PFSK-1 (cell line): ENCODE data around the gene RIPOR2.

ENCODE experiments used
- FOXP2 ChIP-seq: optimal IDR thresholded peaks from 2 replicates; pipeline ENCODE3; 2011; ENCODE audit warnings: borderline replicate concordance, control low read depth, inconsistent platforms; ENCODE audit not compliant: insufficient read depth; ENCODE audit errors: extremely low read length, extremely low read depth
- POLR2AphosphoS5 ChIP-seq: IDR thresholded peaks from 2 replicates; pipeline ENCODE4 v1.6.1; 2012; ENCODE audit warnings: low read depth, mild to moderate bottlenecking, control low read depth, low read length, moderate library complexity
- SIN3A ChIP-seq: IDR thresholded peaks from 2 replicates; pipeline ENCODE4 v1.6.1; 2012; ENCODE audit warnings: mild to moderate bottlenecking, low read length, moderate library complexity, borderline replicate concordance; ENCODE audit not compliant: insufficient read depth
- TAF1 ChIP-seq: IDR thresholded peaks from 2 replicates; pipeline ENCODE4 v1.6.1; 2012; ENCODE audit warnings: low read length, control low read depth, borderline replicate concordance; ENCODE audit not compliant: insufficient read depth
- TF ChIP-seq, protein P1 (sequence below), 2 experiments: IDR thresholded peaks; 2 replicates each; pipeline versions ENCODE4 v1.6.1 to v1.8.0; 2011 to 2012; ENCODE audit warnings: low read depth in 2 of 2, low read length in 2 of 2, control low read depth in 1 of 2, inconsistent platforms in 1 of 2, mild to moderate bottlenecking in 1 of 2, moderate library complexity in 1 of 2; ENCODE audit not compliant: insufficient read depth in 1 of 2

The RIPOR2 gene

DNA sequence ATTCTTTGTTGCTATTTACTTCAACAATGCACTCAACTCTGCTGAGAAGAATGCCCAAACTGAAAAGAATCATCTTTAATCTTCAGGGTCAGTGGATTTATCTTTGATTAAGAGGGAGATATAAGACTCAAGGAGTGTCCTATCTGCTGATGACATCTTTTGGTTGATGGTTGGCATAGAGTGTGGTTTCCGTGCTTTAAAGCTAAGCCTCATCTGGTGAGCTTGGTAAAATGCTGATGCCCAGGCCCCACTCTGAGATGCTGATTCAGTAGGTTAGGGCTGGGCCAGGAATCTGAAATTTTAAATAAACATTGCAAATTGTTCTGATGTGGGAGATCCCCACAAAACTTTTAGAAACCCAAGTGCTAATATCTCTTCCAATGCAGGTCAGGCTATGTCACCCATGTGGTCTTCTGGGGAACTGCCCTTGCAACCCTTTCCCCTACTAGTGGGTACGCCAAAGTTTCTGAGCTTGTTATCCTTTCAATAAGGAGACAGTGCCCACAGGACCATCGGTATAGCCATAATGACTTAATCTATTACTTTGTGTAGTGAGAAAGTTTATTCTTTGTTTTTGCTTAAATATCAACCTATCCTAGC is 68.6 kb downstream of the RIPOR2 start:
- no peak for TF ChIP-seq POLR2AphosphoS5
- TF ChIP-seq TAF1: no peak

DNA sequence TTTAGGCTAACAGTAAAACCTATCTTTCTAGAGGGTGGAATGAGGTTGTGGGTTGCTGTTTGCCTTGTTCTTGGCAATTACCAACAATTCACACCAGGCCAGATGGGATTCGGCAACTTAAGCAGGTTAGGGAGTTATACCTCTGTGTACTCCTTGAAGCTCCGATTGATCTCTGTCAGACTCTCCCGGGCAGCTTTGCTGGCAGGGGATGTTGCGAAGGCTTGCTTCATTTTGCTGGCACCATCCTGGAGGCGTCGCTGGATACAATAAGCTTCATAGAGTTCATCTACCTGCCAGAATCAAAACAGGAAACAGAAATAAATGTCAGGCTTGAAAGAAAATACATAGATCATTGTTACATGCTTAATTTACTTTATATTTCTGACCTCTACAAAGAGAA is 70.6 kb downstream of the RIPOR2 start:
- TF ChIP-seq FOXP2 (no peak), TAF1 (no peak), SIN3A (no peak), POLR2AphosphoS5 (no peak)
- TF ChIP-seq, protein P1, sequence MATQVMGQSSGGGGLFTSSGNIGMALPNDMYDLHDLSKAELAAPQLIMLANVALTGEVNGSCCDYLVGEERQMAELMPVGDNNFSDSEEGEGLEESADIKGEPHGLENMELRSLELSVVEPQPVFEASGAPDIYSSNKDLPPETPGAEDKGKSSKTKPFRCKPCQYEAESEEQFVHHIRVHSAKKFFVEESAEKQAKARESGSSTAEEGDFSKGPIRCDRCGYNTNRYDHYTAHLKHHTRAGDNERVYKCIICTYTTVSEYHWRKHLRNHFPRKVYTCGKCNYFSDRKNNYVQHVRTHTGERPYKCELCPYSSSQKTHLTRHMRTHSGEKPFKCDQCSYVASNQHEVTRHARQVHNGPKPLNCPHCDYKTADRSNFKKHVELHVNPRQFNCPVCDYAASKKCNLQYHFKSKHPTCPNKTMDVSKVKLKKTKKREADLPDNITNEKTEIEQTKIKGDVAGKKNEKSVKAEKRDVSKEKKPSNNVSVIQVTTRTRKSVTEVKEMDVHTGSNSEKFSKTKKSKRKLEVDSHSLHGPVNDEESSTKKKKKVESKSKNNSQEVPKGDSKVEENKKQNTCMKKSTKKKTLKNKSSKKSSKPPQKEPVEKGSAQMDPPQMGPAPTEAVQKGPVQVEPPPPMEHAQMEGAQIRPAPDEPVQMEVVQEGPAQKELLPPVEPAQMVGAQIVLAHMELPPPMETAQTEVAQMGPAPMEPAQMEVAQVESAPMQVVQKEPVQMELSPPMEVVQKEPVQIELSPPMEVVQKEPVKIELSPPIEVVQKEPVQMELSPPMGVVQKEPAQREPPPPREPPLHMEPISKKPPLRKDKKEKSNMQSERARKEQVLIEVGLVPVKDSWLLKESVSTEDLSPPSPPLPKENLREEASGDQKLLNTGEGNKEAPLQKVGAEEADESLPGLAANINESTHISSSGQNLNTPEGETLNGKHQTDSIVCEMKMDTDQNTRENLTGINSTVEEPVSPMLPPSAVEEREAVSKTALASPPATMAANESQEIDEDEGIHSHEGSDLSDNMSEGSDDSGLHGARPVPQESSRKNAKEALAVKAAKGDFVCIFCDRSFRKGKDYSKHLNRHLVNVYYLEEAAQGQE (IDR thresholded peaks at IDR 0.05; ENCODE audit: insufficient read depth in 1 of 2, low read depth in 2 of 2, low read length in 2 of 2): no peak

DNA sequence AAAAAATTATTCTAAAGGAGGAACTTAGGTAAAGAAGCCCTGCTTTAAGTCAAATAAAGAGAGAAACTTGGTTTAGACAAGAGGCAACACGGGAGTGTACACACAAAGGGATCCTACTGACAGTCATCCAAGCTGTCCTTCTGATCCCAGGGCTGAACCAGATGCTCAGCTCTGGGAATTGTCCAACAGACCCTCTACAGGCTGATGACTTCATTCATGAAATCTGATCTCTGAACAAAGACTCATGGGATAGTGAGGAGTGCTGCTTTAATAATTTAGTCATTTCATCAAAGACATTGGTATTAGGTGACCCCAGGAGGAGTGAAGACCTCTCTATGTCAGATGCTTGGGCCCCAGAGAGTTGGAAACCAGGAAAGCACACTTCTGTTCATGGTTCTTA is 71.4 kb downstream of the RIPOR2 start:
- TF ChIP-seq SIN3A (no peak), POLR2AphosphoS5 (no peak), FOXP2 (no peak), TAF1 (no peak)
- TF ChIP-seq, protein P1 (IDR thresholded peaks at IDR 0.05; ENCODE audit: insufficient read depth in 1 of 2, low read depth in 2 of 2, low read length in 2 of 2): no peak

DNA sequence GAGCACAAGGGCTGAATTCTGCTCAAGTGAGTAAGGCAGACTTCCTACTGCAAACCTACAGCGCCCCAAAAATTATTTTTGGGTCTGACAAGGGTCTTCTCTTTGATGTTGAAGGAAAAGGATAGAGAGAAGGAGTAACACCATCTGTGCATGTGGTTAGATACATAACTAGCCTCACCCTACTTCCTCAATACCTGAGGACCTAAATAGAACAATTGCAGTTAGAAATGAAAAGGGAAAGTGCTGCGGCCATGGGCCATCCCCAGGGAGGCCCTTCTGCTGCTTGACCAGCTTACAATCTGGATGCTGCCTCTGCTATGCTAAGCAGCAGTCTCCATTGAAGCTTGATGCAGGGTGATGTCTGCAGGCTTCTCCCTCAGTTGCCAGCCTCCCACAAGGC is 73.8 kb downstream of the RIPOR2 start:
- TF ChIP-seq FOXP2 (no peak), POLR2AphosphoS5 (no peak), TAF1 (no peak), SIN3A (no peak)
- TF ChIP-seq, protein P1 (IDR thresholded peaks at IDR 0.05; ENCODE audit: insufficient read depth in 1 of 2, low read depth in 2 of 2, low read length in 2 of 2): no peak

DNA sequence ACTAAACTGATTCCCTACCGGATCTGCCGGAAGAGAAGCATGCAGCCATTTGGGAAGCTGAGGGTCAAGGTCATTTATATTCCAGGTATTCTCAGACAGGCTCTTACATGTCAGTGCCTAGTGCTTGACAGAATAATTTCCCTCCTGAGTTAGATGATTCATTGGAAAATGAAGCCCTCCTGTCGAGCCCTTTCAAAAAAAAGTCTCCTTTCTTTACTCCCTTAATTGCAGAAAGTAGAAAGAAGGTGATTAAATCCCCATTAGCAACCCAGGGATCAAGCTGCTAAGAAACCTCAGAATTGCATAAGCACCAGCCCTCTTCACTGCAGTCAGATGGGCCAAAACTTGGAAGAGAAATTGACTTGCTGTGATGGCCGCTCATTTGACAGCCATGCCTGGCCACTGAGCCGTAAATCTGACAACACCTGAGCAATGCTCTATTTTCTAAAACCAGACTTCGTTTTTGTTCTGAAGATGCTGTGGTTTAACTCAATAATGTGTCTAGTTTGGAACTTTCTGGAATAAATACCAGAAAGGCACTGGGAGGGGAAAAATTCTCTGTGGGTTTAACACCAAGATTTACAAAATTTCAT is 76.1 kb downstream of the RIPOR2 start:
- TF ChIP-seq POLR2AphosphoS5: no peak
- no peak for TF ChIP-seq FOXP2
- TF ChIP-seq TAF1: no peak
- TF ChIP-seq, protein P1 (IDR thresholded peaks at IDR 0.05; ENCODE audit: insufficient read depth in 1 of 2, low read depth in 2 of 2, low read length in 2 of 2): no peak
- no peak for TF ChIP-seq SIN3A
